HCT116 (cell line): Measurements from ENCODE around the gene LGR6. TPM values are rescaled to one million over a fixed set of nuclear protein-coding genes. Genes with fewer than 3 reads are reported as not detected.

Experiments used
- ATAC-seq: fragments of 200-7000 bp; cut with Tn5 transposase; 2 replicates; pipeline ENCODE4 v1.9.1; 2020; ENCODE audit warnings: mild to moderate bottlenecking, moderate library complexity
- BruUV-seq: library from RNA; stranded (reverse); fragments of 400-500 nt; replicated peaks from 2 replicates; lab custom pipeline; 2021; lab: Mats Ljungman, UMichigan
- CTCF ChIA-PET: fragments of 300-600 bp; sonication (Branson Sonifier 250); formaldehyde crosslinking; loops from one replicate; lab custom pipeline; 2021; ENCODE audit warnings: antibody characterized with exemption; lab: Charles Lee
- POLR2A ChIA-PET: fragments of 300-600, 350-600 bp; sonication (Branson Sonifier 250); formaldehyde crosslinking; loops from one replicate; lab custom pipeline; 2021; ENCODE audit warnings: antibody characterized with exemption; lab: Charles Lee
- RAD21 ChIA-PET, 2 experiments: fragments of 300-600 bp; sonication (Branson Sonifier 250); formaldehyde crosslinking; loops; one replicate each; lab custom pipeline; 2023; ENCODE audit warnings: low total read pairs in 2 of 2; ENCODE audit not compliant: uncharacterized antibody in 2 of 2, unreplicated experiment in 2 of 2, low non-redundant PET in 1 of 2; lab: Charles Lee
- DNase-seq: peaks from one replicate; pipeline ENCODE4 v3.0.0-alpha.2; 2010; ENCODE audit warnings: low read depth, low spot score
- H2AFZ ChIP-seq: fragments of 200-600 bp; shearing (Covaris generic), sonication (generic); 2 replicates; pipeline ENCODE4 v1.6.1; 2017; ENCODE audit warnings: low read depth, mixed run types, mixed read lengths, antibody characterized with exemption, low read length; ENCODE audit not compliant: poor library complexity, severe bottlenecking
- H3K27ac ChIP-seq: 2 replicates; pipeline ENCODE4 v1.5.1; 2012; ENCODE audit warnings: low read depth, low read length
- H3K27me3 ChIP-seq: fragments of 200-600 bp; sonication (generic); 2 replicates; pipeline ENCODE4 v1.6.1; 2016; ENCODE audit warnings: mixed run types, low read length, mixed read lengths; ENCODE audit not compliant: insufficient read depth
- H3K36me3 ChIP-seq, 2 experiments: fragments of 200-500 bp in 1 of 2; fragments of 200-600 bp in 1 of 2; sonication (Bioruptor generic) in 1 of 2; sonication (generic) in 1 of 2; 2 replicates each; pipeline versions ENCODE4 v1.5.1 to v1.6.1; 2014 to 2016; ENCODE audit warnings: low read length in 2 of 2, inconsistent platforms in 1 of 2, mixed read lengths in 1 of 2, mixed run types in 1 of 2; ENCODE audit not compliant: insufficient read depth in 2 of 2, control insufficient read depth in 1 of 2
- H3K4me1 ChIP-seq, 2 experiments: fragments of 200-600 bp in 1 of 2; sonication (generic) in 1 of 2; 2 replicates each; pipeline versions ENCODE4 v1.5.1 to v1.6.1; 2012 to 2017; ENCODE audit warnings: low read length in 2 of 2, inconsistent platforms in 1 of 2, mild to moderate bottlenecking in 1 of 2, mixed read lengths in 1 of 2, mixed run types in 1 of 2, moderate library complexity in 1 of 2; ENCODE audit not compliant: insufficient read depth in 2 of 2, control insufficient read depth in 1 of 2
- H3K4me2 ChIP-seq: fragments of 200-600 bp; sonication (generic); 2 replicates; pipeline ENCODE4 v1.6.1; 2017; ENCODE audit warnings: mixed run types, low read length, mixed read lengths
- H3K4me3 ChIP-seq, 2 experiments: fragments of 200-600 bp in 1 of 2; sonication (generic) in 1 of 2; replicated peaks in 1 of 2; 2 replicates each; pipeline ENCODE4 v1.5.1; 2011 to 2016; ENCODE audit warnings: low read length in 2 of 2, control low read depth in 1 of 2, low read depth in 1 of 2, mild to moderate bottlenecking in 1 of 2, mixed read lengths in 1 of 2, mixed run types in 1 of 2
- H3K79me2 ChIP-seq: fragments of 200-600 bp; sonication (generic); 2 replicates; pipeline ENCODE4 v1.6.1; 2017; ENCODE audit warnings: mild to moderate bottlenecking, mixed run types, low read length, moderate library complexity, mixed read lengths; ENCODE audit not compliant: insufficient read depth
- H3K9ac ChIP-seq: fragments of 200-600 bp; sonication (generic); 2 replicates; pipeline ENCODE4 v1.6.1; 2016; ENCODE audit warnings: low read length, mixed read lengths
- H3K9me2 ChIP-seq: fragments of 200-600 bp; sonication (generic), shearing (Covaris generic); 2 replicates; pipeline ENCODE4 v1.6.1; 2017; ENCODE audit warnings: mixed run types, mild to moderate bottlenecking, moderate library complexity; ENCODE audit not compliant: insufficient read depth
- H3K9me3 ChIP-seq, 2 experiments: fragments of 200-500 bp in 1 of 2; fragments of 200-600 bp in 1 of 2; sonication (Bioruptor generic) in 1 of 2; sonication (generic) in 1 of 2; 2 replicates each; pipeline ENCODE4 v1.6.1; 2014 to 2017; ENCODE audit warnings: low read length in 2 of 2, mixed read lengths in 2 of 2, inconsistent platforms in 1 of 2, low read depth in 1 of 2, mild to moderate bottlenecking in 1 of 2, mixed run types in 1 of 2, moderate library complexity in 1 of 2; ENCODE audit not compliant: control insufficient read depth in 1 of 2, insufficient read depth in 1 of 2
- H4K20me1 ChIP-seq: fragments of 200-600 bp; sonication (generic), shearing (Covaris generic); 2 replicates; pipeline ENCODE4 v1.6.1; 2017; ENCODE audit warnings: mixed run types, mild to moderate bottlenecking, moderate library complexity; ENCODE audit not compliant: insufficient read depth
- ATF3 ChIP-seq: IDR thresholded peaks from 2 replicates; pipeline ENCODE4 v1.6.1; 2012
- EZH2phosphoT487 ChIP-seq: fragments of 200-600 bp; IDR thresholded peaks from 2 replicates; pipeline ENCODE4 v1.6.1; 2018; ENCODE audit warnings: antibody characterized with exemption, borderline replicate concordance
- FOSL1 ChIP-seq: IDR thresholded peaks from 2 replicates; pipeline ENCODE4 v1.6.1; 2012; ENCODE audit warnings: low read depth
- RAD21 ChIP-seq: IDR thresholded peaks from 2 replicates; pipeline ENCODE4 v1.6.1; 2012; ENCODE audit warnings: low read depth, mild to moderate bottlenecking
- REST ChIP-seq: IDR thresholded peaks from 2 replicates; pipeline ENCODE4 v1.6.1; 2012; ENCODE audit warnings: low read depth
- SP1 ChIP-seq: IDR thresholded peaks from 2 replicates; pipeline ENCODE4 v1.6.1; 2012; ENCODE audit warnings: low read depth
- TCF7L2 ChIP-seq: IDR thresholded peaks from 2 replicates; pipeline ENCODE4 v1.7.0; 2011; ENCODE audit warnings: borderline replicate concordance, inconsistent platforms; ENCODE audit not compliant: insufficient read depth, insufficient read length; ENCODE audit errors: extremely low read depth
- YY1 ChIP-seq: IDR thresholded peaks from 2 replicates; pipeline ENCODE4 v1.6.1; 2011; ENCODE audit warnings: low read length, low read depth, moderate library complexity, mild to moderate bottlenecking; ENCODE audit not compliant: insufficient replicate concordance; ENCODE audit errors: extremely low read depth
- ZFX ChIP-seq: fragments of 450-650 bp; IDR thresholded peaks from 2 replicates; pipeline ENCODE4 v1.6.1; 2017
- intact Hi-C: fragments of 100-400 bp; cut with micrococcal nuclease; formaldehyde crosslinking; loops from 2 replicates; pipeline ENCODE4 v1.10.0; 2022
- total RNA-seq: library from RNA; stranded (reverse); gene quantifications from one replicate; pipeline ENCODE4 v1.2.1, GENCODE V29; 2021; ENCODE audit not compliant: unreplicated experiment
- TF ChIP-seq, protein P1 (sequence below): IDR thresholded peaks from 2 replicates; pipeline ENCODE4 v1.6.1; 2012

The LGR6 gene
- total RNA-seq, 1 experiment from 2014 or later = 0.20 TPM

DNA sequence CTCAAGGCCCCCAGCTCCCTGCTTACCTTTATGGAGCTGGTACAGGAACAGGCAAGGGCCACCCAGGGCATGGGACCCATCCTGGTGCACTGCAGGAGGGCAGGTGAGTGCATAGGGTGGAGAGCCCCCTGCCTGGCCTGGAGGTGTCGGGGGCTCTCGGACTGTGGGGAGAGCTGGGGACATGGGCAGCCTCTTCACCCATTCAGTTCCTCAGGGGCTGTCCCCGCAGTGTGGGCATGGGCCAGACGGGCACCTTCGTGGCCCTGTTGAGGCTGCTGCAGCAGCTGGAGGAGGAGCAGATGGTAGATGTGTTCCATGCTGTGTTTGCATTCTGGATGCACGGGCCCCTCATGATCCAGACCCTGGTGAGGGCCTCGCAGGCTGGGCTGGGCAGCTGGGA lies 7.3 kb upstream of the LGR6 start:
- no peak for DNase-seq
- CTCF ChIA-PET = interaction anchor here (0.6 to 3.1 kb wide), 4 partner anchors 13 to 534 kb away, joined by 3 to 10 read pairs (median 6); no protein-coding TSS in a partner anchor
- Histone ChIP-seq H3K79me2 (no peaks in the 10 kb centered on the region), H3K9ac (no peak overlapping the region), H3K27ac (no peak overlapping the region), H3K36me3 (no peaks in the 10 kb centered on the region), H4K20me1 (no peaks in the 10 kb centered on the region), H3K9me2 (no peaks in the 10 kb centered on the region), H3K4me3 (no peak overlapping the region), H3K27me3 (no peaks in the 10 kb centered on the region), H3K9me3 (no peaks in the 10 kb centered on the region), H2AFZ (no peak overlapping the region), H3K4me1 (peaks cover 0 to 11% of the 10 kb centered on the region in 2 experiments; a peak in 3 of 4 replicates), H3K4me2 (no peak overlapping the region)
- POLR2A ChIA-PET = no interaction called here
- BruUV-seq = no TSS peak
- no peak for ATAC-seq
- RAD21 ChIA-PET = no interaction called here
- no peak for TF ChIP-seq FOSL1
- TF ChIP-seq REST = no peak
- TF ChIP-seq EZH2phosphoT487 = no peak
- TF ChIP-seq ZFX = no peak
- intact Hi-C loops = loop anchor here (10.0 kb wide), 1 partner anchor 438 kb away; no protein-coding TSS in a partner anchor

DNA sequence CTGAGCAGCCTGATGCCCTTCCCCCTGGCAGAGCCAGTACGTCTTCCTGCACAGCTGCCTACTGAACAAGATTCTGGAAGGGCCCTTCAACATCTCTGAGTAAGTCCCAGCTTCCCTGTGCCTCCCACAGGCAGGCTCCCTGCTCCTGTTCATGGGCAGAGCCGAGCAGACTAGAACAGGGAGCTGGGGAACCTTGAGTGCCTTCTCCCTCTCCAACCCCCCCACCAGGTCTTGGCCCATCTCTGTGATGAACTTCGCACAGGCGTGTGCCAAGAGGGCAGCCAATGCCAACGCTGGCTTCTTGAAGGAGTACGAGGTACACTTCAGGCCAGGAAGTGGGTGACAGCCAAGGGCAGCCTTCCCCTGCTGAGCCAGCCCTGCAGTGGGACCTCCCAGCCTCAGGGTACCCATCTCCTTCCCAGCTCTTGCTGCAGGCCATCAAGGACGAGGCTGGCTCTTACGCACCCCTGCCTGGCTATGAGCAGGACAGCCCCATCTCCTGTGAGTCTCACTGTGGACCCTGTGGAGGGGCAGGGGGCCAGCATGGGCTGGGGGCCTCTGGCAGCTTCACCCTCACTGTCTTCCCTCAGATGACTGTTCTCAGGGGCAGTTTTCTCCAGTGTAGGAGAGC lies 6.4 kb upstream of the LGR6 start:
- DNase-seq = no peak
- no TSS peak for BruUV-seq
- intact Hi-C loops = loop anchor here (10.0 kb wide), 1 partner anchor 438 kb away; no protein-coding TSS in a partner anchor
- Histone ChIP-seq H3K36me3 (no peaks in the 10 kb centered on the region), H3K4me3 (no peak overlapping the region), H3K9me3 (no peaks in the 10 kb centered on the region), H3K9ac (no peak overlapping the region), H3K27me3 (no peaks in the 10 kb centered on the region), H3K4me2 (no peak overlapping the region), H3K4me1 (peaks cover 0 to 11% of the 10 kb centered on the region in 2 experiments; a peak in 3 of 4 replicates), H4K20me1 (no peaks in the 10 kb centered on the region), H3K27ac (no peak overlapping the region), H3K79me2 (no peaks in the 10 kb centered on the region), H2AFZ (no peak overlapping the region), H3K9me2 (no peaks in the 10 kb centered on the region)
- POLR2A ChIA-PET = no interaction called here
- CTCF ChIA-PET = interaction anchor here (1.5 to 3.1 kb wide), 3 partner anchors 13 to 533 kb away, joined by 4 to 10 read pairs (median 9); no protein-coding TSS in a partner anchor
- no peak for ATAC-seq
- RAD21 ChIA-PET = no interaction called here
- TF ChIP-seq RAD21 = no peak
- no peak for TF ChIP-seq FOSL1
- TF ChIP-seq SP1 = no peak
- no peak for TF ChIP-seq EZH2phosphoT487
- no peak for TF ChIP-seq ATF3
- TF ChIP-seq, protein P1, sequence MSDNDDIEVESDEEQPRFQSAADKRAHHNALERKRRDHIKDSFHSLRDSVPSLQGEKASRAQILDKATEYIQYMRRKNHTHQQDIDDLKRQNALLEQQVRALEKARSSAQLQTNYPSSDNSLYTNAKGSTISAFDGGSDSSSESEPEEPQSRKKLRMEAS = no peak
- no peak for TF ChIP-seq YY1
- TF ChIP-seq TCF7L2 = no peak
- TF ChIP-seq ZFX = no peak
- no peak for TF ChIP-seq REST
